ENCODE results near the gene RACGAP1.

RACGAP1 gene

GRCh38 chr12:49969027-49969426, 56.3 kb downstream of the RACGAP1 start:
- DNase-seq (ENCODE audit: low read depth in 2 of 2), result no peak

- no peak for DNase-seq (ENCODE audit: low read depth in 2 of 2)
Observed at GRCh38 chr12:49968471-49968870, 56.8 kb downstream of the RACGAP1 start.

GRCh38 chr12:49967777-49968250, 57.5 kb downstream of the RACGAP1 start:
- no peak for DNase-seq (ENCODE audit: low read depth in 2 of 2)

- peak; percentile 95 to 98 for DNase-seq (ENCODE audit: low read depth in 2 of 2)
Observed at GRCh38 chr12:49967042-49967776, 58.1 kb downstream of the RACGAP1 start.

GRCh38 chr12:49966511-49967041, 58.7 kb downstream of the RACGAP1 start:
- no peak for DNase-seq (ENCODE audit: low read depth in 2 of 2)

- no peak for DNase-seq (ENCODE audit: low read depth in 2 of 2)
Observed at GRCh38 chr12:49965836-49966235, 59.5 kb downstream of the RACGAP1 start.

- no peak for DNase-seq (ENCODE audit: low read depth in 2 of 2)
Observed at GRCh38 chr12:49964849-49965624, 60.3 kb downstream of the RACGAP1 start.

- no peak for DNase-seq (ENCODE audit: low read depth in 2 of 2)
Observed at GRCh38 chr12:49963976-49964815, 61.1 kb downstream of the RACGAP1 start.

GRCh38 chr12:49962861-49963765, 62.2 kb downstream of the RACGAP1 start:
- DNase-seq (ENCODE audit: low read depth in 2 of 2), result no peak

GRCh38 chr12:49961993-49962764, 63.1 kb downstream of the RACGAP1 start:
- DNase-seq (ENCODE audit: low read depth in 2 of 2), result no peak

- DNase-seq (ENCODE audit: low read depth in 2 of 2), result no peak
Observed at GRCh38 chr12:49961111-49961922, 64.0 kb downstream of the RACGAP1 start, which contains the start of gene AQP5. AQP5 (plus strand) TSS chr12:49961872; CDS start chr12:49962018, 146 bp downstream.

- no peak for DNase-seq (ENCODE audit: low read depth in 2 of 2)
Observed at GRCh38 chr12:49960474-49961110, 64.7 kb downstream of the RACGAP1 start.

GRCh38 chr12:49959685-49960473, 65.4 kb downstream of the RACGAP1 start:
- DNase-seq (ENCODE audit: low read depth in 2 of 2), result no peak

GRCh38 chr12:49957570-49957967, 67.7 kb downstream of the RACGAP1 start:
- no peak for DNase-seq (ENCODE audit: low read depth in 2 of 2)

- DNase-seq (ENCODE audit: low read depth in 2 of 2), result no peak
Observed at GRCh38 chr12:49956663-49957569, 68.4 kb downstream of the RACGAP1 start.

- DNase-seq (ENCODE audit: low read depth in 2 of 2), result no peak
Observed at GRCh38 chr12:49955899-49956662, 69.2 kb downstream of the RACGAP1 start.
